ENCODE results near the gene SCN3B. TPM values are rescaled to one million over a fixed set of nuclear protein-coding genes. Genes with fewer than 3 reads are reported as not detected.

The SCN3B gene
- total RNA-seq, 5 donors from 2014 or later (not counting 1 experiment from before 2014, with no cell fraction given), result not detected

DNA sequence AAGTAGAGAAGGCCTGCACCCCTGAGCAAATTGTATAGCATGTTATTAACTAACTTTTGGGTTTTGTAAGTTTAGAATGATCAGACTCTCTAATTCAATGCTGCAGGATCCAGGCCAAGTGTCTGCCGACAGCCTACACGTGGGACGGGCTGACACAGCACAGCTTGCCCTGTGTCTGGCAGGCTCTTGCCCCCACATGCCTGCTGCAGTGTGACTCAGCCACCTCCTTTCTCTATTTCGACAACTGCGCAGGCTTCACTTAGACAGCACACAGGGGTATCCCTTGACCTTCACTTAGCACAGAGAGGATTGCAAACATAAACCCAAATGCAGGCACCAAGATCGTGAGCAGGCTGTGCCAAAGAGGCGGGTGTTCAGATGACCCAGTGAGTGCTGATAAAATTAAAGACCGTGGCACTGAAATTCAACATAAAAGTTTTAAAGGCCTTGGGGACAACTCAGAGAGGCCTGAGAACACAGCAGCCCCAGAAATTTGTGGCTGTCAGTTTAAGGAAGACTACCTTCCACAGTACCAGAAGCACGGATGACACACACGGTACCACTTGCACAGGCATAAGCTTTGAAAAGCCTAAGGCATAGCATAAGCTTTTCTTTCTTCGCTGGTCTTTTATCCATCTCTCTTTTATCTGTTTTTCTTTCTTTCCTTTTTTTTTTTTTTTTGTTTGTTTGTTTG lies 37.8 kb downstream of the SCN3B start:
- Mint-ChIP-seq H3K27me3 (no peaks in the 10 kb centered on the region), H3K27ac (no peak overlapping the region), H3K4me3 (no peak overlapping the region), H3K4me1 (no peaks in the 10 kb centered on the region), H3K9me3 (no peaks in the 10 kb centered on the region), H3K36me3 (peaks cover 57% of the 10 kb centered on the region)
- ATAC-seq (replicated peaks in 1 of 4) (no peak), DNase-seq (no peak)
- POLR2A ChIA-PET, result interaction anchor here (0.6 kb wide), 2 partner anchors 106 to 584 kb away, joined by 3 to 5 read pairs; no protein-coding TSS in a partner anchor
- H3K4me1 ChIP-seq (ENCODE audit: control insufficient read depth in 1 of 2, extremely low read depth in 1 of 2, insufficient read depth in 2 of 2, low read length in 2 of 2), result no peaks in the 10 kb centered on the region
- H3K27me3 ChIP-seq (replicated peaks in 1 of 2; ENCODE audit: control insufficient read depth in 2 of 2, extremely low read depth in 1 of 2, insufficient read depth in 2 of 2, low read length in 1 of 2), result no peaks in the 10 kb centered on the region
- no peak overlapping the region for H3K4me3 ChIP-seq (ENCODE audit: control insufficient read depth in 1 of 2, extremely low read depth in 1 of 2, low read length in 1 of 2)
- no peak overlapping the region for H3K27ac ChIP-seq (ENCODE audit: low read length)
- no peaks in the 10 kb centered on the region for H3K9me3 ChIP-seq
- CTCF ChIA-PET, result interaction anchor here in 1 of 2 donors (0.6 kb wide), 1 partner anchor 316 kb away, joined by 3 read pairs; no protein-coding TSS in a partner anchor
- H3K36me3 ChIP-seq (ENCODE audit: control insufficient read depth in 2 of 2, extremely low read depth in 1 of 2, insufficient read depth in 1 of 2, low read length in 1 of 2), result peaks cover 6 to 31% of the 10 kb centered on the region in 2 donors
- 97% methylated on average over 8 of the region's 11 CpGs for WGBS (ENCODE audit: insufficient coverage)

DNA sequence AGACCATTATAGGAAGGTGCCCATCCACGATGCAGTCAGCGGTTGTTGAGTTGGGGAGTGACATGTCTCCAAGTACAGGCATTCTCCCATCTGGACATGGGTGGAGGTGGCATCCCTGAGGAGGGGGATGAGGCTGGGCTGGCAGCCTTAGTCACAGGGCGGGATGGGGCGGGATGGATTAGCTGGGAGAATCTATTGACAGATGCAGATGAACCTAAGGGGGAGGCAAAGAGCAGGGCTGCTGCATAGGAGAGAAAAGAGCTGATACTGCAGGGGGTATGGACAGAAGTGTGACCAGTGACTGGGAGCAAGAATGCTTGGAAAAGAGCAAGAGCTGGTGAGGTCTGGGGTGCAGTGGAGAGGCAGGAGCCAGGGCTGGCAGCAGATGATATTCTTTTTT lies 42.7 kb downstream of the SCN3B start:
- H3K4me1 ChIP-seq (ENCODE audit: control insufficient read depth in 1 of 2, extremely low read depth in 1 of 2, insufficient read depth in 2 of 2, low read length in 2 of 2), result no peaks in the 10 kb centered on the region
- Mint-ChIP-seq H3K9me3 (no peaks in the 10 kb centered on the region), H3K27ac (no peak overlapping the region), H3K4me1 (no peaks in the 10 kb centered on the region), H3K4me3 (no peak overlapping the region), H3K36me3 (peaks cover 56% of the 10 kb centered on the region), H3K27me3 (no peaks in the 10 kb centered on the region)
- ChIA-PET POLR2A (interaction anchor here in 1 of 2 donors (0.5 kb wide), 1 partner anchor 77 kb away, joined by 4 read pairs; no protein-coding TSS in a partner anchor), CTCF (no interaction called here)
- WGBS (ENCODE audit: insufficient coverage), result 96% methylated on average over 4 of the region's 4 CpGs
- no peak for DNase-seq
- no peaks in the 10 kb centered on the region for H3K27me3 ChIP-seq (replicated peaks in 1 of 2; ENCODE audit: control insufficient read depth in 2 of 2, extremely low read depth in 1 of 2, insufficient read depth in 2 of 2, low read length in 1 of 2)
- no peak overlapping the region for H3K27ac ChIP-seq (ENCODE audit: low read length)
- H3K9me3 ChIP-seq, result no peaks in the 10 kb centered on the region
- no peak for ATAC-seq (replicated peaks in 1 of 4)
- H3K4me3 ChIP-seq (ENCODE audit: control insufficient read depth in 1 of 2, extremely low read depth in 1 of 2, low read length in 1 of 2), result no peak overlapping the region
- H3K36me3 ChIP-seq (ENCODE audit: control insufficient read depth in 2 of 2, extremely low read depth in 1 of 2, insufficient read depth in 1 of 2, low read length in 1 of 2), result peaks cover 8 to 47% of the 10 kb centered on the region in 2 donors

DNA sequence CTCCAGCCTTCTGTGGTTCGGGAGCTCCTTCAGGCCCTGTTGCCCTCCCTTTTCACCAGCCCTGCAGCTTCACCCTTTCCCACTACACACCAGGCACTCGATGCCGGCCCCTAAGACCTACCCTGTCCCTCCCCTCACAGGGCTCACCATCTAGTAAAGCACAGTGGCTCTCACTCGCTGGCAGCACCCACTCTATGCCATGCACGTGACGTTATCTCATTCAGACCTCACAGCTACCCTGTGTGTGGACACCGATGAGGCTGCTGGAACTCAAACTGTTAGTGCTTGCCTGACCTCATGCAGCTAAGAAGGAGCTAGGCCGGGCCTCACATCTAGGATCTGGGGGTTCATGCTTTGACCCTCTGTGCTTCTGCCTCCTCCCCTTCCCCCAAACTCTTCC lies 45.5 kb downstream of the SCN3B start:
- no peak overlapping the region for H3K27ac Mint-ChIP-seq
- peaks cover 44% of the 10 kb centered on the region for H3K36me3 Mint-ChIP-seq
- Histone ChIP-seq H3K4me3 (ENCODE audit: control insufficient read depth in 1 of 2, extremely low read depth in 1 of 2, low read length in 1 of 2) (no peak overlapping the region), H3K27me3 (replicated peaks in 1 of 2; ENCODE audit: control insufficient read depth in 2 of 2, extremely low read depth in 1 of 2, insufficient read depth in 2 of 2, low read length in 1 of 2) (no peaks in the 10 kb centered on the region), H3K27ac (ENCODE audit: low read length) (no peak overlapping the region), H3K4me1 (ENCODE audit: control insufficient read depth in 1 of 2, extremely low read depth in 1 of 2, insufficient read depth in 2 of 2, low read length in 2 of 2) (no peaks in the 10 kb centered on the region), H3K9me3 (no peaks in the 10 kb centered on the region), H3K36me3 (ENCODE audit: control insufficient read depth in 2 of 2, extremely low read depth in 1 of 2, insufficient read depth in 1 of 2, low read length in 1 of 2) (peaks cover 9 to 44% of the 10 kb centered on the region in 2 donors)
- no peaks in the 10 kb centered on the region for H3K9me3 Mint-ChIP-seq
- 96% methylated on average over 8 of the region's 8 CpGs for WGBS (ENCODE audit: insufficient coverage)
- no peaks in the 10 kb centered on the region for H3K4me1 Mint-ChIP-seq
- DNase-seq, result no peak
- no peak overlapping the region for H3K4me3 Mint-ChIP-seq
- no peak for ATAC-seq (replicated peaks in 1 of 4)
- CTCF ChIA-PET, result interaction anchor here in 1 of 2 donors (1.0 kb wide), 1 partner anchor 32 kb away, joined by 3 read pairs; no protein-coding TSS in a partner anchor
- POLR2A ChIA-PET, result no interaction called here
- H3K27me3 Mint-ChIP-seq, result no peaks in the 10 kb centered on the region

DNA sequence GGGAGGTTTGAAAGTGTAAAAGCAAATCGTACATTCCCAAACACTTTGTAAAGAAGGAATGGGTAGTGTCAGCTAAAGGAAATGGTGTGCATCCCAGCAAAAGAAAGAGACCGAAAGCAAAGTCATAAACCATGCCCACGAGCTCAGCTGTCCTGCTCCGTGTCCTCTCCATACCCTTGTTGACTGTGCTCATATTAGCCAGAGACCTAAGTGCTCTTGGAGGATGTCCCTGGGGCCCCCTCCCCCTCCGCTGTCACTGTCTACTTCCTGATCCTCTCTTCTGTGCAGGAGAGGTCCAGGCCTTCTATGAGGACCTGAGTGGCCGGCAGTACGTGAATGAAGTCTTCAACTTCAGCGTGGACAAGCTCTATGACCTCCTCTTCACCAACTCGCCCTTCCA lies 46.1 kb downstream of the SCN3B start:
- ATAC-seq (replicated peaks in 1 of 4) (no peak), DNase-seq (no peak)
- no peaks in the 10 kb centered on the region for H3K27me3 Mint-ChIP-seq
- no peak overlapping the region for H3K4me3 Mint-ChIP-seq
- H3K27me3 ChIP-seq (replicated peaks in 1 of 2; ENCODE audit: control insufficient read depth in 2 of 2, extremely low read depth in 1 of 2, insufficient read depth in 2 of 2, low read length in 1 of 2), result no peaks in the 10 kb centered on the region
- H3K27ac Mint-ChIP-seq, result no peak overlapping the region
- no peak overlapping the region for H3K4me3 ChIP-seq (ENCODE audit: control insufficient read depth in 1 of 2, extremely low read depth in 1 of 2, low read length in 1 of 2)
- no peaks in the 10 kb centered on the region for H3K9me3 ChIP-seq
- peaks cover 13 to 39% of the 10 kb centered on the region in 2 donors for H3K36me3 ChIP-seq (ENCODE audit: control insufficient read depth in 2 of 2, extremely low read depth in 1 of 2, insufficient read depth in 1 of 2, low read length in 1 of 2)
- no peaks in the 10 kb centered on the region for H3K4me1 Mint-ChIP-seq
- peaks cover 46% of the 10 kb centered on the region for H3K36me3 Mint-ChIP-seq
- no peaks in the 10 kb centered on the region for H3K4me1 ChIP-seq (ENCODE audit: control insufficient read depth in 1 of 2, extremely low read depth in 1 of 2, insufficient read depth in 2 of 2, low read length in 2 of 2)
- POLR2A ChIA-PET, result no interaction called here
- no peak overlapping the region for H3K27ac ChIP-seq (ENCODE audit: low read length)
- CTCF ChIA-PET, result interaction anchor here in 1 of 2 donors (1.0 kb wide), 1 partner anchor 32 kb away, joined by 3 read pairs; no protein-coding TSS in a partner anchor
- WGBS (ENCODE audit: insufficient coverage), result 99% methylated on average over 8 of the region's 9 CpGs
- H3K9me3 Mint-ChIP-seq, result no peaks in the 10 kb centered on the region

DNA sequence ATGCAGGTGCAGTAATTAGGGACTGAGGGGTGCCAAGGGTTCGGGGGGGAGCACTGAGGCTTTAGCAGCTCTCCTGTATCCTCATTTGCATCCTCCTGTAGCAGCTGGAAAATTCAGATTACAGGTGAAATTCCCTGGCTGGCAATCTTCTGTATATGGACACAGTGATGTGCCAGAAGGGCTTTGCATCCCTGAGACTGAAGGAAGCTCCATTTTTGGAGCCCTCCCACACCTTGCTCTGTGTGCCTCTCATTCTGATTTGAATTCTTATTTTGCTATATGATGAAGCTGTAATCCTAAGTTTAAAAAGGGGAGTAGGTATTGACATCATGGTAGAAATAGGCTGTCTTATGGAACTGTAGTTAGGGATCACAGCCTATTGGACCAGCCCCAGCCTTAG lies 46.6 kb downstream of the SCN3B start:
- ATAC-seq (replicated peaks in 1 of 4), result no peak
- Mint-ChIP-seq H3K27ac (no peak overlapping the region), H3K27me3 (no peaks in the 10 kb centered on the region), H3K4me1 (no peaks in the 10 kb centered on the region), H3K36me3 (peaks cover 45% of the 10 kb centered on the region), H3K9me3 (no peaks in the 10 kb centered on the region), H3K4me3 (no peak overlapping the region)
- POLR2A ChIA-PET, result no interaction called here
- Histone ChIP-seq H3K9me3 (no peaks in the 10 kb centered on the region), H3K27me3 (replicated peaks in 1 of 2; ENCODE audit: control insufficient read depth in 2 of 2, extremely low read depth in 1 of 2, insufficient read depth in 2 of 2, low read length in 1 of 2) (no peaks in the 10 kb centered on the region), H3K36me3 (ENCODE audit: control insufficient read depth in 2 of 2, extremely low read depth in 1 of 2, insufficient read depth in 1 of 2, low read length in 1 of 2) (peaks cover 18 to 33% of the 10 kb centered on the region in 2 donors), H3K4me3 (ENCODE audit: control insufficient read depth in 1 of 2, extremely low read depth in 1 of 2, low read length in 1 of 2) (no peak overlapping the region), H3K4me1 (ENCODE audit: control insufficient read depth in 1 of 2, extremely low read depth in 1 of 2, insufficient read depth in 2 of 2, low read length in 2 of 2) (no peaks in the 10 kb centered on the region), H3K27ac (ENCODE audit: low read length) (no peak overlapping the region)
- CTCF ChIA-PET, result no interaction called here
- DNase-seq, result no peak
- no CpG with 5 or more reads among the region's 1 CpG for WGBS (ENCODE audit: insufficient coverage)

- ChIA-PET CTCF (no interaction called here), POLR2A (no interaction called here)
- peaks cover 43% of the 10 kb centered on the region for H3K36me3 Mint-ChIP-seq
- ATAC-seq (replicated peaks in 1 of 4) (no peak), DNase-seq (no peak)
- H3K4me1 Mint-ChIP-seq, result no peaks in the 10 kb centered on the region
- no peaks in the 10 kb centered on the region for H3K9me3 Mint-ChIP-seq
- WGBS (ENCODE audit: insufficient coverage), result 83% methylated on average over 4 of the region's 4 CpGs
- H3K27ac Mint-ChIP-seq, result no peak overlapping the region
- Histone ChIP-seq H3K36me3 (ENCODE audit: control insufficient read depth in 2 of 2, extremely low read depth in 1 of 2, insufficient read depth in 1 of 2, low read length in 1 of 2) (peaks cover 15 to 31% of the 10 kb centered on the region in 2 donors), H3K9me3 (no peaks in the 10 kb centered on the region), H3K4me1 (ENCODE audit: control insufficient read depth in 1 of 2, extremely low read depth in 1 of 2, insufficient read depth in 2 of 2, low read length in 2 of 2) (no peaks in the 10 kb centered on the region), H3K27me3 (replicated peaks in 1 of 2; ENCODE audit: control insufficient read depth in 2 of 2, extremely low read depth in 1 of 2, insufficient read depth in 2 of 2, low read length in 1 of 2) (no peaks in the 10 kb centered on the region), H3K27ac (ENCODE audit: low read length) (no peak overlapping the region), H3K4me3 (ENCODE audit: control insufficient read depth in 1 of 2, extremely low read depth in 1 of 2, low read length in 1 of 2) (no peak overlapping the region)
- no peaks in the 10 kb centered on the region for H3K27me3 Mint-ChIP-seq
- no peak overlapping the region for H3K4me3 Mint-ChIP-seq
Measured at GRCh38 chr11:123603666-123604065, 50.8 kb downstream of the SCN3B start.

Measured in T-cell (primary cell).